PC-3 (cell line): ENCODE data around the gene FLT3. TPM values are rescaled to one million over a fixed set of nuclear protein-coding genes. Genes with fewer than 3 reads are reported as not detected.
"Not testable (repeated sequence)": the region's sequence is repeated elsewhere in the genome, so short reads cannot be mapped to it uniquely, and the experiment has no call there.

Experiments
- ATAC-seq: fragments of 200-7000 bp; cut with Tn5 transposase; 2 replicates; pipeline ENCODE4 v1.9.1; 2020; ENCODE audit warnings: mild to moderate bottlenecking, moderate library complexity
- Bru-seq: library from RNA; stranded (reverse); fragments of 400-500 nt; gene quantifications from one replicate; lab custom pipeline; 2021; lab: Mats Ljungman, UMichigan
- BruChase-seq, 2 experiments: library from RNA; stranded (reverse); fragments of 400-500 nt; gene quantifications; one replicate each; lab custom pipeline; 2021; lab: Mats Ljungman, UMichigan
- BruUV-seq: library from RNA; stranded (reverse); fragments of 400-500 nt; replicated peaks from 2 replicates; lab custom pipeline; 2021; lab: Mats Ljungman, UMichigan
- CTCF ChIA-PET: fragments of 300-600 bp; sonication (Branson Sonifier 250); formaldehyde crosslinking; loops from one replicate; lab custom pipeline; 2022; ENCODE audit warnings: antibody characterized with exemption; lab: Charles Lee
- POLR2A ChIA-PET: fragments of 300-600 bp; sonication (Branson Sonifier 250); formaldehyde crosslinking; loops from one replicate; lab custom pipeline; 2022; ENCODE audit warnings: antibody characterized with exemption; ENCODE audit not compliant: unreplicated experiment; lab: Charles Lee
- DNase-seq: peaks from one replicate; pipeline ENCODE4 v3.0.0-alpha.2; 2015
- H2AFZ ChIP-seq: fragments of 300-600 bp; sonication (generic); 2 replicates; pipeline ENCODE4 v1.6.0; 2016; ENCODE audit warnings: antibody characterized with exemption, low read length
- H3F3A ChIP-seq: fragments of 300-600 bp; sonication (generic); one replicate; pipeline ENCODE4 v1.6.0; 2017; ENCODE audit warnings: antibody characterized with exemption, low read length, control low read depth, mild to moderate bottlenecking; ENCODE audit not compliant: unreplicated experiment
- H3K27ac ChIP-seq: fragments of 300-600 bp; sonication (generic); 2 replicates; pipeline ENCODE4 v1.5.1; 2016; ENCODE audit warnings: mild to moderate bottlenecking, low read length
- H3K27me3 ChIP-seq: fragments of 300-600 bp; sonication (generic); 2 replicates; pipeline ENCODE4 v1.6.1; 2016; ENCODE audit warnings: low read length, mixed read lengths
- H3K36me3 ChIP-seq: fragments of 300-600 bp; sonication (generic); 2 replicates; pipeline ENCODE4 v1.6.1; 2016; ENCODE audit warnings: low read depth, mixed run types, low read length, mixed read lengths
- H3K4me1 ChIP-seq: fragments of 300-600 bp; sonication (generic); 2 replicates; pipeline ENCODE4 v1.5.1; 2016; ENCODE audit warnings: low read length; ENCODE audit not compliant: insufficient read depth
- H3K4me2 ChIP-seq: fragments of 300-600 bp; sonication (generic); 2 replicates; pipeline ENCODE4 v1.6.0; 2016; ENCODE audit warnings: low read length
- H3K4me3 ChIP-seq: fragments of 300-600 bp; sonication (generic); 2 replicates; pipeline ENCODE4 v1.5.1; 2016; ENCODE audit warnings: mild to moderate bottlenecking, low read length, mixed read lengths
- H3K79me2 ChIP-seq: fragments of 300-600 bp; sonication (generic); 2 replicates; pipeline ENCODE4 v1.6.1; 2017; ENCODE audit warnings: low read length, mixed read lengths
- H3K9ac ChIP-seq: fragments of 300-600 bp; sonication (generic); 2 replicates; pipeline ENCODE4 v1.6.0; 2016; ENCODE audit warnings: mild to moderate bottlenecking, low read length
- H3K9me2 ChIP-seq: fragments of 300-600 bp; sonication (generic); replicated peaks from 2 replicates; pipeline ENCODE4 v1.6.1; 2016; ENCODE audit warnings: mixed run types, low read length, mixed read lengths
- H3K9me3 ChIP-seq: fragments of 300-600 bp; sonication (generic); 2 replicates; pipeline ENCODE4 v1.6.1; 2016; ENCODE audit warnings: low read length, mixed read lengths
- H4K20me1 ChIP-seq: fragments of 300-600 bp; sonication (generic); 2 replicates; pipeline ENCODE4 v1.6.1; 2016; ENCODE audit warnings: low read length, mixed read lengths
- EZH2 ChIP-seq: fragments of 300-600 bp; sonication (generic); IDR thresholded peaks from one replicate; pipeline ENCODE4 v1.6.1; 2017; ENCODE audit warnings: antibody characterized with exemption, mild to moderate bottlenecking, low read length; ENCODE audit not compliant: unreplicated experiment
- EZH2phosphoT487 ChIP-seq: fragments of 300-600 bp; sonication (generic); IDR thresholded peaks from 2 replicates; pipeline ENCODE4 v1.6.1; 2018; ENCODE audit warnings: mild to moderate bottlenecking, antibody characterized with exemption, low read length, borderline replicate concordance
- intact Hi-C: fragments of 100-400 bp; cut with micrococcal nuclease; formaldehyde crosslinking; loops from 2 replicates; pipeline ENCODE4 v1.9.0; 2023
- long read RNA-seq: library from polyadenylated mRNA; unstranded; transcript quantifications from one replicate; pipeline ENCODE4 v2.0.0, GENCODE V29; 2021; ENCODE audit not compliant: unreplicated experiment
- total RNA-seq: library from RNA; depleted of rRNA; stranded (reverse); fragments of >200 nt; gene quantifications from 2 replicates; pipeline ENCODE4 v1.2.3, GENCODE V29; 2014; rRNA removed
- TF ChIP-seq, protein P1 (sequence below): fragments of 300-600 bp; sonication (generic); conservative IDR thresholded peaks from 2 replicates; pipeline ENCODE4 v1.5.1; 2017; ENCODE audit warnings: antibody characterized with exemption, low read depth, mild to moderate bottlenecking, low read length

The FLT3 gene
- total RNA-seq (not detected in 2 replicates), Bru-seq, nascent RNA (percentile 3 among the genes with signal in this experiment), BruChase-seq, experiment 1, labeled RNA remaining after a 6-hour chase (percentile 10 among the genes with signal in this experiment), BruChase-seq, experiment 2, labeled RNA remaining after a 2-hour chase (percentile 10 among the genes with signal in this experiment)
- long read RNA-seq, result 0 reads

DNA sequence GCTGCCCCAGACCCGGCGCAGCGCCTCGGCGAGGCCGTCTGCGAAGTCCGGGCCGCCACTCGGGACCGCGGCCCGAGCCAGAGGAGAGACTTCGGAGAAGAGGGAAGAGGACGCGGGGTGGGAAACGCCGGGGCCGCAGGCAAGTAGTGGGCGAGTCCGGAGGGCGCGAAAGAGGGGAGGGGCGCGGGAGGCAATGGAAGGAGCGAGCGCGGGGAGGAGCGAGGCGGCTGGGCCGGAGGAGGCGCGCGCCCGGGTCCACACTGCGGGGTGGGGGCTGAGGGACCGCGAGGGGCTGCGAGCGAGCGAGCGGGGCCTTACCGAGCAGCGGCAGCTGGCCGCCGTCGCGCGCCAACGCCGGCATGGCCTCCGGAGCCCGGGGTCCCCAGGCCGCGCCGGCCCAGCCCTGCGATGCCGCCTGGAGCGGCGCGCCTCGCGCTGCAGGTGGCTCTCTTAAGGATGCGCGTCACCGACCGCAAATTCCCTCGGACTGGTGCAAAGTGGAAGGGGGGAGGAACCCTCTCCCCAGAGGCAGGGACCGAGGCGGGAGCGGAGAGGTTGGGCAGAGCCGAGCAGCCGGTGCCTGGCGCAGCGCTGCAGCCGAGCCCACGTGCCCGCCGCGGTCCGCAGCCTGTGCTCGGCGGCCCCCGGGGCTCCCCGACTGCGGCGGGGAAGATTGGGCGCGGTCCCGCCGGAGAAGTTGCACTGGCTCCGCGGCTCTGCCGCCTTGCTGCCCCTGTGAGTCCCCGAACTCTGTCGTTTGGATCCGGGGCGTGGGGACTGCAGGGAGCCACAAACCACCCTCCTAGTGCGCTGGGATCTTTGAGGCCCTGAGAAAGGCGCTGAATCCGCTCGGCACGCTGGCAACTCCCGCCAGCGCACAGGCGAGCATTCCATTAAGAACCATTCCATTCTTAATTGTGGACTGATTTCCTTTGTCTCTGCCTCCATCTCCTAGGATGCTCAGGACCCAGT lies at the start of gene FLT3:
Gene FLT3 (minus strand): TSS at position 427 of the 972 bp plus-strand sequence. CDS start 66 bp downstream, at position 361.
- no TSS peak for BruUV-seq
- Histone ChIP-seq H3K79me2 (no peaks in the 10 kb centered on the region), H3K9me3 (no peaks in the 10 kb centered on the region), H2AFZ (no peak within 1 kb of the TSS), H3F3A (no peaks in the 10 kb centered on the region), H3K27me3 (peaks cover 61% of the 10 kb centered on the region), H4K20me1 (no peaks in the 10 kb centered on the region), H3K9me2 (no peaks in the 10 kb centered on the region), H3K9ac (no peak within 1 kb of the TSS), H3K4me3 (no peak within 1 kb of the TSS), H3K4me1 (no peaks in the 10 kb centered on the region), H3K27ac (no peak within 1 kb of the TSS), H3K4me2 (peak within 1 kb of the TSS; percentile 46), H3K36me3 (no peaks in the 10 kb centered on the region)
- ATAC-seq (peak; percentile 38; the same call in 1 of the 2 replicates), DNase-seq (peak; percentile 32)
- CTCF ChIA-PET, result no interaction called here
- POLR2A ChIA-PET, result no interaction called here
- no peak for TF ChIP-seq EZH2
- TF ChIP-seq EZH2phosphoT487, result no peak
- intact Hi-C loops, result no loop called here

- ChIA-PET CTCF (no interaction called here), POLR2A (no interaction called here)
- ATAC-seq, result no peak
- Histone ChIP-seq H3K36me3 (no peaks in the 10 kb centered on the region), H3K27ac (no peak overlapping the region), H3F3A (no peaks in the 10 kb centered on the region), H3K9me2 (no peaks in the 10 kb centered on the region), H3K9me3 (no peaks in the 10 kb centered on the region), H3K4me2 (no peak overlapping the region), H4K20me1 (peaks cover 25% of the 10 kb centered on the region), H3K4me1 (no peaks in the 10 kb centered on the region), H3K9ac (no peak overlapping the region), H2AFZ (no peak overlapping the region), H3K27me3 (no peaks in the 10 kb centered on the region), H3K79me2 (peaks cover 97% of the 10 kb centered on the region), H3K4me3 (no peak overlapping the region)
- intact Hi-C loops, result no loop called here
- DNase-seq, result peak; percentile 2
- TF ChIP-seq EZH2 (no peak), EZH2phosphoT487 (no peak)
- TF ChIP-seq, protein P1, sequence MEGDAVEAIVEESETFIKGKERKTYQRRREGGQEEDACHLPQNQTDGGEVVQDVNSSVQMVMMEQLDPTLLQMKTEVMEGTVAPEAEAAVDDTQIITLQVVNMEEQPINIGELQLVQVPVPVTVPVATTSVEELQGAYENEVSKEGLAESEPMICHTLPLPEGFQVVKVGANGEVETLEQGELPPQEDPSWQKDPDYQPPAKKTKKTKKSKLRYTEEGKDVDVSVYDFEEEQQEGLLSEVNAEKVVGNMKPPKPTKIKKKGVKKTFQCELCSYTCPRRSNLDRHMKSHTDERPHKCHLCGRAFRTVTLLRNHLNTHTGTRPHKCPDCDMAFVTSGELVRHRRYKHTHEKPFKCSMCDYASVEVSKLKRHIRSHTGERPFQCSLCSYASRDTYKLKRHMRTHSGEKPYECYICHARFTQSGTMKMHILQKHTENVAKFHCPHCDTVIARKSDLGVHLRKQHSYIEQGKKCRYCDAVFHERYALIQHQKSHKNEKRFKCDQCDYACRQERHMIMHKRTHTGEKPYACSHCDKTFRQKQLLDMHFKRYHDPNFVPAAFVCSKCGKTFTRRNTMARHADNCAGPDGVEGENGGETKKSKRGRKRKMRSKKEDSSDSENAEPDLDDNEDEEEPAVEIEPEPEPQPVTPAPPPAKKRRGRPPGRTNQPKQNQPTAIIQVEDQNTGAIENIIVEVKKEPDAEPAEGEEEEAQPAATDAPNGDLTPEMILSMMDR, result no peak
- BruUV-seq, result no TSS peak
Observed at GRCh38 chr13:28147495-28147894, 47.1 kb upstream of the FLT3 start.

GRCh38 chr13:28145049-28145448 lies 44.7 kb upstream of the FLT3 start:
- Histone ChIP-seq H3K27ac (no peak overlapping the region), H3K79me2 (peaks cover 99% of the 10 kb centered on the region), H3K4me1 (no peaks in the 10 kb centered on the region; the same call in 1 of the 2 replicates), H3K9me2 (no peaks in the 10 kb centered on the region), H2AFZ (no peak overlapping the region), H3K4me3 (no peak overlapping the region), H3K27me3 (no peaks in the 10 kb centered on the region), H3K36me3 (no peaks in the 10 kb centered on the region), H3K9ac (no peak overlapping the region), H3K4me2 (no peak overlapping the region), H4K20me1 (peaks cover 38% of the 10 kb centered on the region), H3F3A (no peaks in the 10 kb centered on the region), H3K9me3 (no peaks in the 10 kb centered on the region)
- TF ChIP-seq EZH2phosphoT487 (no peak), EZH2 (no peak)
- TF ChIP-seq, protein P1, result no peak
- ChIA-PET CTCF (no interaction called here), POLR2A (no interaction called here)
- intact Hi-C loops, result no loop called here
- no TSS peak for BruUV-seq
- ATAC-seq, result no peak
- DNase-seq, result no peak

- H3K27ac ChIP-seq, CTCF ChIA-PET, H3K4me1 ChIP-seq, POLR2A ChIA-PET, ATAC-seq, DNase-seq, H2AFZ ChIP-seq, H3F3A ChIP-seq, H3K36me3 ChIP-seq, H3K9me3 ChIP-seq, H3K4me3 ChIP-seq, H3K9ac ChIP-seq, intact Hi-C loops, BruUV-seq, H3K9me2 ChIP-seq, H3K27me3 ChIP-seq: not testable (repeated sequence)
- Histone ChIP-seq H3K4me2 (peak overlapping the region; percentile 8; the same call in 1 of the 2 replicates), H3K79me2 (peaks cover 94% of the 10 kb centered on the region), H4K20me1 (peaks cover 34% of the 10 kb centered on the region)
Observed at GRCh38 chr13:28141542-28141941, 41.2 kb upstream of the FLT3 start.
